Naive B cell (primary cell): ENCODE results near the gene CEP112. TPM values are rescaled to one million over a fixed set of nuclear protein-coding genes. Genes with fewer than 3 reads are reported as not detected.

Experiments
- ATAC-seq, 2 donors: fragments of 150-1000 bp; cut with Tn5 transposase; 2 replicates each; pipeline ENCODE4 v1.10.0; 2021; ENCODE audit warnings: low read depth in 2 of 2, mild to moderate bottlenecking in 2 of 2, moderate library complexity in 2 of 2
- DNase-seq: peaks from one replicate; pipeline ENCODE4 v3.0.0; 2022
- H3K27ac Mint-ChIP-seq, 6 donors: one replicate each; pipeline ENCODE4 v1.8.0; 2020 to 2022; ENCODE audit warnings: mild to moderate bottlenecking in 6 of 6, mixed read lengths in 6 of 6, moderate library complexity in 5 of 6, inconsistent platforms in 2 of 6
- H3K27me3 Mint-ChIP-seq, 3 donors: one replicate each; pipeline ENCODE4 v1.8.0; 2021 to 2022; ENCODE audit warnings: mixed read lengths in 3 of 3, mild to moderate bottlenecking in 1 of 3
- H3K36me3 Mint-ChIP-seq, 2 donors: one replicate each; pipeline ENCODE4 v1.8.0; 2020 to 2022; ENCODE audit warnings: mixed read lengths in 2 of 2, inconsistent platforms in 1 of 2, mild to moderate bottlenecking in 1 of 2
- H3K4me1 Mint-ChIP-seq, 3 donors: one replicate each; pipeline ENCODE4 v1.8.0; 2020 to 2022; ENCODE audit warnings: mixed read lengths in 3 of 3, inconsistent platforms in 1 of 3, mild to moderate bottlenecking in 1 of 3, moderate library complexity in 1 of 3
- H3K4me3 Mint-ChIP-seq, 8 donors: one replicate each; pipeline ENCODE4 v1.8.0; 2020 to 2022; ENCODE audit warnings: mild to moderate bottlenecking in 8 of 8, mixed read lengths in 8 of 8, moderate library complexity in 8 of 8, inconsistent platforms in 2 of 8
- H3K9me3 Mint-ChIP-seq, 7 donors: one replicate each; pipeline ENCODE4 v1.8.0; 2020 to 2022; ENCODE audit warnings: mixed read lengths in 7 of 7, mild to moderate bottlenecking in 5 of 7, inconsistent platforms in 2 of 7, moderate library complexity in 1 of 7
- polyA plus RNA-seq, 6 donors: library from polyadenylated mRNA; unstranded; fragments of 300-500 nt; fragmentation: Illumina TruSeq; gene quantifications; one replicate each; pipeline ENCODE4 v1.2.3, GENCODE V29; 2021; ENCODE audit warnings: low read depth in 6 of 6

Gene CEP112
- polyA plus RNA-seq, result 1 to 10 TPM; 1.1 to 2.5 (median 1.6) TPM

GRCh38 chr17:66191593-66192377 lies at the start of gene CEP112:
CEP112 (minus strand) TSS chr17:66192133.
- no peaks in the 10 kb centered on the region for H3K27me3 Mint-ChIP-seq
- DNase-seq, result peak; percentile 88

GRCh38 chr17:66240630-66241029 lies 48.7 kb upstream of the CEP112 start:
- Mint-ChIP-seq H3K36me3 (no peaks in the 10 kb centered on the region), H3K27me3 (peaks cover 0 to 24% (median 9%) of the 10 kb centered on the region in 3 donors), H3K4me1 (no peaks in the 10 kb centered on the region), H3K4me3 (no peak overlapping the region), H3K9me3 (no peaks in the 10 kb centered on the region), H3K27ac (peak overlapping the region in 1 of 6 donors; percentile 13)
- DNase-seq, result no peak
- ATAC-seq, result no peak

More at GRCh38 chr17:66191593-66192377, at the start of gene CEP112:
- peak within 1 kb of the TSS; percentile 74 to 93 (median 89) for H3K4me3 Mint-ChIP-seq
- no peaks in the 10 kb centered on the region for H3K9me3 Mint-ChIP-seq
- ATAC-seq, result peak; percentile 67 to 72
- peak within 1 kb of the TSS; percentile 82 to 99 (median 94) for H3K27ac Mint-ChIP-seq
- H3K36me3 Mint-ChIP-seq, result no peaks in the 10 kb centered on the region
- H3K4me1 Mint-ChIP-seq, result peaks cover 16 to 34% (median 33%) of the 10 kb centered on the region in 3 donors

GRCh38 chr17:66240013-66240412 lies 48.1 kb upstream of the CEP112 start:
- Mint-ChIP-seq H3K4me1 (no peaks in the 10 kb centered on the region), H3K27me3 (peaks cover 0 to 24% (median 9%) of the 10 kb centered on the region in 3 donors), H3K27ac (peak overlapping the region in 1 of 6 donors; percentile 71), H3K36me3 (no peaks in the 10 kb centered on the region), H3K4me3 (no peak overlapping the region), H3K9me3 (no peaks in the 10 kb centered on the region)
- DNase-seq (no peak), ATAC-seq (no peak)

GRCh38 chr17:66235377-66235994 lies 43.6 kb upstream of the CEP112 start:
- peaks cover 5 to 24% (median 22%) of the 10 kb centered on the region in 3 donors for H3K27me3 Mint-ChIP-seq
- H3K4me1 Mint-ChIP-seq, result peaks cover 0 to 4% (median 2%) of the 10 kb centered on the region in 3 donors
- no peaks in the 10 kb centered on the region for H3K9me3 Mint-ChIP-seq
- H3K4me3 Mint-ChIP-seq, result no peak overlapping the region
- no peaks in the 10 kb centered on the region for H3K36me3 Mint-ChIP-seq
- DNase-seq (no peak), ATAC-seq (no peak)
- H3K27ac Mint-ChIP-seq, result no peak overlapping the region

GRCh38 chr17:66234611-66235010 lies 42.7 kb upstream of the CEP112 start:
- no peak overlapping the region for H3K27ac Mint-ChIP-seq
- no peaks in the 10 kb centered on the region for H3K9me3 Mint-ChIP-seq
- peaks cover 9 to 30% (median 29%) of the 10 kb centered on the region in 3 donors for H3K27me3 Mint-ChIP-seq
- DNase-seq (no peak), ATAC-seq (no peak)
- peaks cover 0 to 4% (median 2%) of the 10 kb centered on the region in 3 donors for H3K4me1 Mint-ChIP-seq
- H3K36me3 Mint-ChIP-seq, result no peaks in the 10 kb centered on the region
- H3K4me3 Mint-ChIP-seq, result no peak overlapping the region

- H3K4me3 Mint-ChIP-seq, result no peak overlapping the region
- peaks cover 0 to 4% (median 2%) of the 10 kb centered on the region in 3 donors for H3K4me1 Mint-ChIP-seq
- H3K27ac Mint-ChIP-seq, result peak overlapping the region in 2 of 6 donors; percentile 38 to 84
- no peaks in the 10 kb centered on the region for H3K36me3 Mint-ChIP-seq
- DNase-seq (no peak), ATAC-seq (no peak)
- peaks cover 9 to 33% (median 24%) of the 10 kb centered on the region in 3 donors for H3K27me3 Mint-ChIP-seq
- H3K9me3 Mint-ChIP-seq, result no peaks in the 10 kb centered on the region
Observed at GRCh38 chr17:66233023-66233753, 41.3 kb upstream of the CEP112 start.

- peaks cover 0 to 4% (median 2%) of the 10 kb centered on the region in 3 donors for H3K4me1 Mint-ChIP-seq
- no peaks in the 10 kb centered on the region for H3K9me3 Mint-ChIP-seq
- H3K27ac Mint-ChIP-seq, result no peak overlapping the region
- H3K27me3 Mint-ChIP-seq, result peaks cover 9 to 34% (median 9%) of the 10 kb centered on the region in 3 donors
- H3K4me3 Mint-ChIP-seq, result no peak overlapping the region
- no peak for ATAC-seq
- no peaks in the 10 kb centered on the region for H3K36me3 Mint-ChIP-seq
- DNase-seq, result no peak
Observed at GRCh38 chr17:66230922-66231591, 39.1 kb upstream of the CEP112 start.

- H3K9me3 Mint-ChIP-seq, result no peaks in the 10 kb centered on the region
- DNase-seq, result no peak
- no peak for ATAC-seq
- no peaks in the 10 kb centered on the region for H3K36me3 Mint-ChIP-seq
- H3K4me1 Mint-ChIP-seq, result peaks cover 0 to 4% (median 2%) of the 10 kb centered on the region in 3 donors
- no peak overlapping the region for H3K4me3 Mint-ChIP-seq
- peaks cover 13 to 40% (median 17%) of the 10 kb centered on the region in 3 donors for H3K27me3 Mint-ChIP-seq
- H3K27ac Mint-ChIP-seq, result no peak overlapping the region
Observed at GRCh38 chr17:66229783-66230538, 38.0 kb upstream of the CEP112 start.

- ATAC-seq (no peak), DNase-seq (no peak)
- no peak within 1 kb of the TSS for H3K27ac Mint-ChIP-seq
- H3K9me3 Mint-ChIP-seq, result no peaks in the 10 kb centered on the region
- peaks cover 14 to 48% (median 23%) of the 10 kb centered on the region in 3 donors for H3K27me3 Mint-ChIP-seq
- peaks cover 0 to 4% (median 2%) of the 10 kb centered on the region in 3 donors for H3K4me1 Mint-ChIP-seq
- H3K4me3 Mint-ChIP-seq, result no peak within 1 kb of the TSS
- H3K36me3 Mint-ChIP-seq, result no peaks in the 10 kb centered on the region
Observed at GRCh38 chr17:66228887-66229782, 37.2 kb upstream of the CEP112 start, which contains the start of gene APOH. APOH (minus strand) TSS chr17:66229415; CDS start chr17:66229379, 36 bp downstream.

GRCh38 chr17:66227212-66228045 lies 35.5 kb upstream of the CEP112 start:
- ATAC-seq (no peak), DNase-seq (no peak)
- H3K36me3 Mint-ChIP-seq, result no peaks in the 10 kb centered on the region
- H3K27me3 Mint-ChIP-seq, result peaks cover 27 to 60% (median 37%) of the 10 kb centered on the region in 3 donors
- no peaks in the 10 kb centered on the region for H3K4me1 Mint-ChIP-seq
- H3K9me3 Mint-ChIP-seq, result no peaks in the 10 kb centered on the region
- H3K27ac Mint-ChIP-seq, result no peak overlapping the region
- H3K4me3 Mint-ChIP-seq, result no peak overlapping the region

- ATAC-seq (no peak), DNase-seq (no peak)
- H3K9me3 Mint-ChIP-seq, result no peaks in the 10 kb centered on the region
- H3K4me1 Mint-ChIP-seq, result no peaks in the 10 kb centered on the region
- H3K36me3 Mint-ChIP-seq, result no peaks in the 10 kb centered on the region
- H3K4me3 Mint-ChIP-seq, result no peak overlapping the region
- no peak overlapping the region for H3K27ac Mint-ChIP-seq
- H3K27me3 Mint-ChIP-seq, result peaks cover 31 to 46% (median 33%) of the 10 kb centered on the region in 3 donors
Observed at GRCh38 chr17:66222798-66223350, 30.9 kb upstream of the CEP112 start.
